Endodermal cell (in vitro differentiated cells): ENCODE measurements around the gene ZDHHC7. TPM values are rescaled to one million over a fixed set of nuclear protein-coding genes. Genes with fewer than 3 reads are reported as not detected.
"Not testable (repeated sequence)": the region's sequence is repeated elsewhere in the genome, so short reads cannot be mapped to it uniquely, and the experiment has no call there.

ENCODE experiments used
- DNase-seq: peaks from one replicate; pipeline ENCODE4 v3.0.0-alpha.2; 2017
- H3K27ac ChIP-seq: 2 replicates; pipeline ENCODE4 v1.5.1; 2013; ENCODE audit warnings: mild to moderate bottlenecking, low read depth, low read length, moderate library complexity
- H3K27me3 ChIP-seq: 2 replicates; pipeline ENCODE4 v1.6.1; 2013; ENCODE audit warnings: mild to moderate bottlenecking, low read length, moderate library complexity; ENCODE audit not compliant: insufficient read depth, control insufficient read depth, poor library complexity, severe bottlenecking
- H3K36me3 ChIP-seq: 2 replicates; pipeline ENCODE4 v1.7.0; 2013; ENCODE audit warnings: mild to moderate bottlenecking, low read length, moderate library complexity; ENCODE audit not compliant: control insufficient read depth, insufficient read depth
- H3K4me1 ChIP-seq: one replicate; pipeline ENCODE4 v1.7.0; 2013; ENCODE audit warnings: low read length; ENCODE audit not compliant: control insufficient read depth, insufficient read depth
- H3K4me3 ChIP-seq: 2 replicates; pipeline ENCODE4 v1.5.1; 2013; ENCODE audit warnings: mild to moderate bottlenecking, low read length, moderate library complexity
- H3K9ac ChIP-seq: 2 replicates; pipeline ENCODE4 v1.6.1; 2013; ENCODE audit warnings: mild to moderate bottlenecking, low read length, moderate library complexity; ENCODE audit not compliant: poor library complexity, severe bottlenecking; ENCODE audit errors: extremely low read depth
- H3K9me3 ChIP-seq: 2 replicates; pipeline ENCODE4 v1.6.1; 2013; ENCODE audit warnings: mild to moderate bottlenecking, low read length, moderate library complexity; ENCODE audit not compliant: control insufficient read depth
- H3K27ac Mint-ChIP-seq: 2 replicates; pipeline ENCODE4 v1.8.0; 2020; ENCODE audit warnings: mixed read lengths
- H3K27me3 Mint-ChIP-seq: 2 replicates; pipeline ENCODE4 v1.8.0; 2021; ENCODE audit warnings: mild to moderate bottlenecking, mixed read lengths; ENCODE audit not compliant: insufficient read depth
- H3K36me3 Mint-ChIP-seq: 2 replicates; pipeline ENCODE4 v1.8.0; 2020; ENCODE audit warnings: low read depth, mixed read lengths
- H3K4me1 Mint-ChIP-seq: 2 replicates; pipeline ENCODE4 v1.8.0; 2020; ENCODE audit warnings: mixed read lengths
- H3K4me3 Mint-ChIP-seq: 2 replicates; pipeline ENCODE4 v1.8.0; 2020; ENCODE audit warnings: mild to moderate bottlenecking, moderate library complexity, mixed read lengths
- H3K9me3 Mint-ChIP-seq: 2 replicates; pipeline ENCODE4 v1.8.0; 2020; ENCODE audit warnings: mild to moderate bottlenecking, mixed read lengths
- WGBS, 2 experiments: methylation state at CpG; one replicate each; pipeline versions ENCODE4 v1.1.5 to v1.1.7; 2013; ENCODE audit warnings: missing lambda C conversion rate in 2 of 2, mixed read lengths in 1 of 2; ENCODE audit not compliant: insufficient coverage in 1 of 2, insufficient read length in 1 of 2; 5-methylcytosine and 5-hydroxymethylcytosine counted together
- total RNA-seq, 2 donors: library from RNA; stranded (reverse); fragmentation: NEBNext Ultra II Directional in 1 of 2; extraction: Animal tissue kit (Norgen Biotek cat#: 25700) in 1 of 2; gene quantifications; 2 replicates in 1 of 2; 3 replicates in 1 of 2; pipeline ENCODE4 v1.2.1, GENCODE V29; 2021
- TF ChIP-seq, protein P1 (sequence below): fragments of 200-600 bp; sonication (generic); conservative IDR thresholded peaks from 2 replicates; pipeline ENCODE4 v1.5.0; 2021; ENCODE audit warnings: antibody characterized with exemption, mild to moderate bottlenecking

The ZDHHC7 gene
- total RNA-seq, 2 donors from 2014 or later, result 58.7 to 61.8 TPM

DNA sequence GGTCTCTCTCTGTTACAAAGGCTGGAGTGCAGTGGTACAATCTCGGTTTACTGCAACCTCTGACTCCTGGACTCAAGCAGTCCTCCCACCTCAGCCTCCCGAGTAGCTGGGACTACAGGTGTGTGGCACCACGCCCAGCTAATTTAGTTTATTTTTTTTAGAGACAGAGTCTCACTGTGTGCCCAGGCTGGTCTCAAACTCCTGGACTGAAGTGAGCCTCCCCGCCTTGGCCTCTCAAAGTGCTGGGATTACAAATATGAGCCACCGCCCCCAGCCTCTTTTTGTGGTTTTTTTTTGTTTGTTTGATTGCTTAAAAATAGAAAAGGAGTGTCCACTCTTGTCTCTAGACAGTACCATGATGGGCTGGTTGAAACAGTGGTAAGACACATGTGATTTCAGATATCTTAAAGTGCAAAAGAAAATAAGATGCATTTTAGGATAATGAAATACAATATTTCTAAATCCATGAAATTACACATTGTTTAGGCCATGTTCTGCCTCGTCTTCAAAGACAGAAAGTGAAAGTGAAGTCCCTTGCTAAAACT lies 43.7 kb upstream of the ZDHHC7 start:
- Mint-ChIP-seq H3K36me3 (no peaks in the 10 kb centered on the region), H3K4me3 (no peak overlapping the region), H3K4me1 (peaks cover 16% of the 10 kb centered on the region), H3K27me3 (no peaks in the 10 kb centered on the region), H3K27ac (no peak overlapping the region), H3K9me3 (no peaks in the 10 kb centered on the region)
- Histone ChIP-seq H3K36me3 (no peaks in the 10 kb centered on the region), H3K4me3 (no peak overlapping the region), H3K27ac (no peak overlapping the region), H3K4me1 (peaks cover 9% of the 10 kb centered on the region), H3K9ac (no peak overlapping the region), H3K27me3 (no peaks in the 10 kb centered on the region), H3K9me3 (no peaks in the 10 kb centered on the region)
- 90 to 96% methylated on average over 5 to 6 of the region's 6 CpGs for WGBS, 2 experiments
- DNase-seq, result no peak
- TF ChIP-seq, protein P1, sequence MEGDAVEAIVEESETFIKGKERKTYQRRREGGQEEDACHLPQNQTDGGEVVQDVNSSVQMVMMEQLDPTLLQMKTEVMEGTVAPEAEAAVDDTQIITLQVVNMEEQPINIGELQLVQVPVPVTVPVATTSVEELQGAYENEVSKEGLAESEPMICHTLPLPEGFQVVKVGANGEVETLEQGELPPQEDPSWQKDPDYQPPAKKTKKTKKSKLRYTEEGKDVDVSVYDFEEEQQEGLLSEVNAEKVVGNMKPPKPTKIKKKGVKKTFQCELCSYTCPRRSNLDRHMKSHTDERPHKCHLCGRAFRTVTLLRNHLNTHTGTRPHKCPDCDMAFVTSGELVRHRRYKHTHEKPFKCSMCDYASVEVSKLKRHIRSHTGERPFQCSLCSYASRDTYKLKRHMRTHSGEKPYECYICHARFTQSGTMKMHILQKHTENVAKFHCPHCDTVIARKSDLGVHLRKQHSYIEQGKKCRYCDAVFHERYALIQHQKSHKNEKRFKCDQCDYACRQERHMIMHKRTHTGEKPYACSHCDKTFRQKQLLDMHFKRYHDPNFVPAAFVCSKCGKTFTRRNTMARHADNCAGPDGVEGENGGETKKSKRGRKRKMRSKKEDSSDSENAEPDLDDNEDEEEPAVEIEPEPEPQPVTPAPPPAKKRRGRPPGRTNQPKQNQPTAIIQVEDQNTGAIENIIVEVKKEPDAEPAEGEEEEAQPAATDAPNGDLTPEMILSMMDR, result no peak

DNA sequence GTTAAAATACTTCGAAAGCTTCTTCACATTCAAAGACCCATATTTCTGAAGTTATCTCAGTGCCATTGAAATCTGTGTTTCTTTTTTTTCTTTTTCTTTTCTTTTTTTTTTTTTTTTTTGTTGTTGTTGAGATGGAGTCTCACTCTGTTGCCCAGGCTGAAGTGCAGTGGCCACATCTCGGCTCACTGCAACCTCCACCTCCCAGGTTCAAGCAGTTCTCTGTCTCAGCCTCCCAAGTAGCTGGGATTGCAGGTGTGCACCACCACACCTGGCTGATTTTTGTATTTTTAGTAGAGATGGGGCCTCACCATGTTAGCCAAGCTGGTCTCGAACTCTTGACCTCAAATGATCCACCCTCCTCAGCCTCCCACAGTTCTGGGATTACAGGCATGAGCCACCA lies 43.0 kb upstream of the ZDHHC7 start:
- not testable (repeated sequence) for H3K9me3 ChIP-seq, H3K4me3 Mint-ChIP-seq, H3K9ac ChIP-seq, H3K36me3 ChIP-seq, H3K36me3 Mint-ChIP-seq, H3K27me3 ChIP-seq, H3K4me1 ChIP-seq, DNase-seq, H3K9me3 Mint-ChIP-seq, H3K27ac ChIP-seq, H3K4me3 ChIP-seq, H3K27ac Mint-ChIP-seq, H3K27me3 Mint-ChIP-seq
- WGBS, 2 experiments, result 75 to 98% methylated on average over 1 to 2 of the region's 3 CpGs
- H3K4me1 Mint-ChIP-seq, result peaks cover 16% of the 10 kb centered on the region

GRCh38 chr16:85052536-85052935 lies 41.2 kb upstream of the ZDHHC7 start:
- Histone ChIP-seq H3K4me3 (no peak overlapping the region), H3K9me3 (no peaks in the 10 kb centered on the region), H3K4me1 (peaks cover 9% of the 10 kb centered on the region), H3K36me3 (no peaks in the 10 kb centered on the region), H3K9ac (no peak overlapping the region), H3K27me3 (no peaks in the 10 kb centered on the region), H3K27ac (no peak overlapping the region)
- H3K27ac Mint-ChIP-seq, result no peak overlapping the region
- no peak overlapping the region for H3K4me3 Mint-ChIP-seq
- TF ChIP-seq, protein P1, result no peak
- 95 to 97% methylated on average over 9 to 10 of the region's 10 CpGs for WGBS, 2 experiments
- H3K27me3 Mint-ChIP-seq, result no peaks in the 10 kb centered on the region
- H3K4me1 Mint-ChIP-seq, result peaks cover 17% of the 10 kb centered on the region
- no peaks in the 10 kb centered on the region for H3K9me3 Mint-ChIP-seq
- no peaks in the 10 kb centered on the region for H3K36me3 Mint-ChIP-seq
- DNase-seq, result no peak

DNA sequence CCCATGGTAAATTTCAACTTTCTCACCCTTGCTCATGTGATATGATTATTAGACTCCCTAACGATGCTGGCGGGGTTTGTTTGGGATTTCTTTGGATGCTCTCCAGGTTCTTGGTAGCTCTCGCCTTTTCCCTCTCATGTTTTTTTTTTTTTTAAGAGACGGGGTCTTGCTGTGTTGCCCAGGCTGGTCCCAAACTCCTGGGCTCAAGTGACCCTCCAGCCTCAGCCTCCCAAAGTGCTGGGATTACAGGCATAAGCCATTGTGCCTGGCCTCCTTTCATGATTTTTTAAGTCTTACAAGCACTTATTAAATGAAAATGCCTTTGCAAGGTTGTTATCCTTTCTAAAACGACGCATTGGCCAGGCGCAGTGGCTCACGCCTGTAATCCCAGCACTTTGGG lies 40.3 kb upstream of the ZDHHC7 start:
- H3K27me3 ChIP-seq, result no peaks in the 10 kb centered on the region
- Mint-ChIP-seq H3K9me3 (no peaks in the 10 kb centered on the region), H3K27me3 (no peaks in the 10 kb centered on the region), H3K4me1 (peaks cover 26% of the 10 kb centered on the region), H3K4me3 (no peak overlapping the region), H3K27ac (no peak overlapping the region), H3K36me3 (no peaks in the 10 kb centered on the region)
- no peaks in the 10 kb centered on the region for H3K9me3 ChIP-seq
- TF ChIP-seq, protein P1, result no peak
- H3K27ac ChIP-seq, result no peak overlapping the region
- H3K36me3 ChIP-seq, result no peaks in the 10 kb centered on the region
- H3K4me1 ChIP-seq, result peaks cover 9% of the 10 kb centered on the region
- no peak overlapping the region for H3K4me3 ChIP-seq
- H3K9ac ChIP-seq, result no peak overlapping the region
- WGBS, 2 experiments, result 89 to 94% methylated on average over 6 to 8 of the region's 8 CpGs
- no peak for DNase-seq
